Stimulated activated naive CD8-positive, alpha-beta T cell treated with anti-CD3 and anti-CD28 coated beads, Interleukin-15, amount 100 ng/mL, for 72 hours (primary cell): Measurements from ENCODE around the gene SH3GL3.

ENCODE experiments used
- ATAC-seq: fragments of 150-1000 bp; cut with Tn5 transposase; 2 replicates; pipeline ENCODE4 v1.10.0; 2021; ENCODE audit warnings: mild to moderate bottlenecking, moderate library complexity
- DNase-seq, 2 donors: peaks; one replicate each; pipeline ENCODE4 v3.0.0; 2021 to 2022
- H3K27ac Mint-ChIP-seq, 2 donors: one replicate each; pipeline ENCODE4 v1.8.0; 2022; ENCODE audit warnings: mild to moderate bottlenecking in 2 of 2, mixed read lengths in 2 of 2, moderate library complexity in 2 of 2
- H3K27me3 Mint-ChIP-seq: one replicate; pipeline ENCODE4 v1.8.0; 2022; ENCODE audit warnings: mixed read lengths
- H3K4me1 Mint-ChIP-seq: one replicate; pipeline ENCODE4 v1.8.0; 2022; ENCODE audit warnings: mild to moderate bottlenecking, mixed read lengths
- H3K4me3 Mint-ChIP-seq, 2 donors: one replicate each; pipeline ENCODE4 v1.8.0; 2022; ENCODE audit warnings: mild to moderate bottlenecking in 2 of 2, mixed read lengths in 2 of 2, moderate library complexity in 1 of 2
- H3K9me3 Mint-ChIP-seq, 2 donors: one replicate each; pipeline ENCODE4 v1.8.0; 2022; ENCODE audit warnings: mixed read lengths in 2 of 2

SH3GL3 gene

GRCh38 chr15:83595191-83595590 lies 148.1 kb downstream of the SH3GL3 start:
- DNase-seq, result no peak
- ATAC-seq, result no peak
- Mint-ChIP-seq H3K27me3 (peaks cover 13% of the 10 kb centered on the region), H3K27ac (no peak overlapping the region), H3K4me1 (no peaks in the 10 kb centered on the region), H3K4me3 (no peak overlapping the region), H3K9me3 (peaks cover 5 to 6% of the 10 kb centered on the region in 2 donors)

GRCh38 chr15:83598031-83598430 lies 150.9 kb downstream of the SH3GL3 start:
- Mint-ChIP-seq H3K27ac (no peak overlapping the region), H3K4me3 (no peak overlapping the region), H3K4me1 (no peaks in the 10 kb centered on the region), H3K9me3 (peaks cover 11 to 23% of the 10 kb centered on the region in 2 donors), H3K27me3 (peaks cover 12% of the 10 kb centered on the region)
- ATAC-seq, result no peak
- DNase-seq, result no peak

- H3K9me3 Mint-ChIP-seq, result peaks cover 11 to 23% of the 10 kb centered on the region in 2 donors
- H3K27ac Mint-ChIP-seq, result no peak overlapping the region
- no peak for DNase-seq
These were observed 154.9 kb downstream of the SH3GL3 start for GRCh38 chr15:83602021-83602420.

GRCh38 chr15:83604549-83604948 lies 157.4 kb downstream of the SH3GL3 start:
- Mint-ChIP-seq H3K4me1 (no peaks in the 10 kb centered on the region), H3K27ac (no peak overlapping the region), H3K27me3 (peaks cover 25% of the 10 kb centered on the region), H3K4me3 (no peak overlapping the region), H3K9me3 (peaks cover 11 to 23% of the 10 kb centered on the region in 2 donors)
- ATAC-seq (no peak), DNase-seq (no peak)

More at GRCh38 chr15:83602021-83602420, 154.9 kb downstream of the SH3GL3 start:
- peaks cover 19% of the 10 kb centered on the region for H3K27me3 Mint-ChIP-seq
- H3K4me3 Mint-ChIP-seq, result no peak overlapping the region
- no peaks in the 10 kb centered on the region for H3K4me1 Mint-ChIP-seq
- ATAC-seq, result no peak

GRCh38 chr15:83605111-83605945 lies 158.2 kb downstream of the SH3GL3 start:
- no peak for ATAC-seq
- no peaks in the 10 kb centered on the region for H3K4me1 Mint-ChIP-seq
- H3K9me3 Mint-ChIP-seq, result peaks cover 4 to 16% of the 10 kb centered on the region in 2 donors
- peaks cover 20% of the 10 kb centered on the region for H3K27me3 Mint-ChIP-seq
- H3K27ac Mint-ChIP-seq, result peak overlapping the region in 1 of 2 donors; percentile 19
- no peak for DNase-seq
- H3K4me3 Mint-ChIP-seq, result no peak overlapping the region

- Mint-ChIP-seq H3K4me3 (no peak overlapping the region), H3K27ac (no peak overlapping the region), H3K4me1 (no peaks in the 10 kb centered on the region), H3K27me3 (peaks cover 19% of the 10 kb centered on the region), H3K9me3 (no peaks in the 10 kb centered on the region)
- ATAC-seq (no peak), DNase-seq (no peak)
These were observed 163.0 kb downstream of the SH3GL3 start for GRCh38 chr15:83610132-83610531.

- Mint-ChIP-seq H3K27me3 (peaks cover 13% of the 10 kb centered on the region), H3K4me1 (no peaks in the 10 kb centered on the region), H3K4me3 (no peak overlapping the region), H3K9me3 (no peaks in the 10 kb centered on the region), H3K27ac (peak overlapping the region; percentile 13 to 34)
- ATAC-seq (no peak), DNase-seq (no peak)
These were observed 164.0 kb downstream of the SH3GL3 start for GRCh38 chr15:83610901-83611685.

- Mint-ChIP-seq H3K4me1 (no peaks in the 10 kb centered on the region), H3K9me3 (no peaks in the 10 kb centered on the region), H3K4me3 (no peak overlapping the region), H3K27ac (no peak overlapping the region), H3K27me3 (peaks cover 13% of the 10 kb centered on the region)
- ATAC-seq, result no peak
- DNase-seq, result no peak
These were observed 165.1 kb downstream of the SH3GL3 start for GRCh38 chr15:83612226-83612625.

- H3K27ac Mint-ChIP-seq, result no peak overlapping the region
- H3K27me3 Mint-ChIP-seq, result peaks cover 13% of the 10 kb centered on the region
- ATAC-seq (no peak), DNase-seq (no peak)
- no peaks in the 10 kb centered on the region for H3K4me1 Mint-ChIP-seq
- no peak overlapping the region for H3K4me3 Mint-ChIP-seq
- no peaks in the 10 kb centered on the region for H3K9me3 Mint-ChIP-seq
These were observed 165.9 kb downstream of the SH3GL3 start for GRCh38 chr15:83612898-83613635.

GRCh38 chr15:83613714-83614113 lies 166.6 kb downstream of the SH3GL3 start:
- Mint-ChIP-seq H3K27me3 (peaks cover 12% of the 10 kb centered on the region), H3K4me1 (no peaks in the 10 kb centered on the region), H3K9me3 (no peaks in the 10 kb centered on the region), H3K27ac (no peak overlapping the region), H3K4me3 (no peak overlapping the region)
- ATAC-seq (no peak), DNase-seq (no peak)

GRCh38 chr15:83616840-83617239 lies 169.7 kb downstream of the SH3GL3 start:
- Mint-ChIP-seq H3K27me3 (no peaks in the 10 kb centered on the region), H3K27ac (no peak overlapping the region), H3K9me3 (peaks cover 0 to 7% of the 10 kb centered on the region in 2 donors), H3K4me1 (no peaks in the 10 kb centered on the region), H3K4me3 (no peak overlapping the region)
- ATAC-seq (no peak), DNase-seq (no peak)

GRCh38 chr15:83626171-83626802 lies 179.1 kb downstream of the SH3GL3 start:
- peak in 1 of 2 donors; percentile 33 for DNase-seq
- Mint-ChIP-seq H3K4me3 (no peak overlapping the region), H3K9me3 (peaks cover 8 to 9% of the 10 kb centered on the region in 2 donors), H3K27ac (no peak overlapping the region), H3K27me3 (no peaks in the 10 kb centered on the region), H3K4me1 (no peaks in the 10 kb centered on the region)
- ATAC-seq, result peak; percentile 90

- ATAC-seq (no peak), DNase-seq (no peak)
- Mint-ChIP-seq H3K4me3 (no peak overlapping the region), H3K9me3 (peaks cover 8 to 21% of the 10 kb centered on the region in 2 donors), H3K27ac (no peak overlapping the region), H3K27me3 (no peaks in the 10 kb centered on the region), H3K4me1 (no peaks in the 10 kb centered on the region)
These were observed 184.4 kb downstream of the SH3GL3 start for GRCh38 chr15:83631534-83631933.

- Mint-ChIP-seq H3K4me1 (no peaks in the 10 kb centered on the region), H3K4me3 (no peak overlapping the region), H3K27ac (no peak overlapping the region), H3K27me3 (peaks cover 12% of the 10 kb centered on the region), H3K9me3 (peaks cover 20 to 28% of the 10 kb centered on the region in 2 donors)
- DNase-seq (no peak), ATAC-seq (no peak)
These were observed 196.1 kb downstream of the SH3GL3 start for GRCh38 chr15:83643201-83643600.

GRCh38 chr15:83644439-83644838 lies 197.3 kb downstream of the SH3GL3 start:
- DNase-seq, result no peak
- Mint-ChIP-seq H3K4me1 (no peaks in the 10 kb centered on the region), H3K9me3 (peaks cover 20 to 23% of the 10 kb centered on the region in 2 donors), H3K27me3 (peaks cover 7% of the 10 kb centered on the region), H3K27ac (no peak overlapping the region), H3K4me3 (no peak overlapping the region)
- ATAC-seq, result no peak
